ENCODE data around the gene LDB3. TPM values are rescaled to one million over a fixed set of nuclear protein-coding genes. Genes with fewer than 3 reads are reported as not detected.

LDB3 gene
- total RNA-seq, 4 donors from 2014 or later = 2.2 to 32.5 (median 2.9) TPM

DNA sequence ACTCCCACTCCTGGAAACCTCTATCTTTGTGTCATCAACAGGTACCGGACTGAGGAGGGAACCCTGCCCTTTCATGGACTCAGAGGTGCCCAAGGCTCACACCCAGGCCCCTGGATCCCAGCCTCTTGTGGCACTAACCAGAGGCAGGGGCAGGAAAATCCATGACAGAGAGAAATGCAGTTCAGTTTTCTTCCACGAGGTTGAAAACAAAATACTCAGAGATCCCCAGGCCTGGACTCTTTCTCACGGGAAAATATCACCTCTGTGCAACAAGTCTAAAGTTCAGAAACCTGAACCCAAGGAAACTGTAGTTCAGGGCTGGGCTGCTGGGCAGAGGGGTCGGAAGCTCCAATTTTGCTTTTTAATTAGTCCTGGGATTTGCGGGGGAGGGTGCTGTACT is 35.4 kb upstream of the LDB3 start:
- no peak for TF ChIP-seq EP300 (IDR thresholded peaks at IDR 0.05; ENCODE audit: low read depth)
- no peak for TF ChIP-seq POLR2AphosphoS5 (IDR thresholded peaks at IDR 0.05)
- no peak for TF ChIP-seq POLR2A (IDR thresholded peaks at IDR 0.05)
- TF ChIP-seq, protein P1, sequence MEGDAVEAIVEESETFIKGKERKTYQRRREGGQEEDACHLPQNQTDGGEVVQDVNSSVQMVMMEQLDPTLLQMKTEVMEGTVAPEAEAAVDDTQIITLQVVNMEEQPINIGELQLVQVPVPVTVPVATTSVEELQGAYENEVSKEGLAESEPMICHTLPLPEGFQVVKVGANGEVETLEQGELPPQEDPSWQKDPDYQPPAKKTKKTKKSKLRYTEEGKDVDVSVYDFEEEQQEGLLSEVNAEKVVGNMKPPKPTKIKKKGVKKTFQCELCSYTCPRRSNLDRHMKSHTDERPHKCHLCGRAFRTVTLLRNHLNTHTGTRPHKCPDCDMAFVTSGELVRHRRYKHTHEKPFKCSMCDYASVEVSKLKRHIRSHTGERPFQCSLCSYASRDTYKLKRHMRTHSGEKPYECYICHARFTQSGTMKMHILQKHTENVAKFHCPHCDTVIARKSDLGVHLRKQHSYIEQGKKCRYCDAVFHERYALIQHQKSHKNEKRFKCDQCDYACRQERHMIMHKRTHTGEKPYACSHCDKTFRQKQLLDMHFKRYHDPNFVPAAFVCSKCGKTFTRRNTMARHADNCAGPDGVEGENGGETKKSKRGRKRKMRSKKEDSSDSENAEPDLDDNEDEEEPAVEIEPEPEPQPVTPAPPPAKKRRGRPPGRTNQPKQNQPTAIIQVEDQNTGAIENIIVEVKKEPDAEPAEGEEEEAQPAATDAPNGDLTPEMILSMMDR (IDR thresholded peaks at IDR 0.05) = no peak
- H3K27me3 ChIP-seq = peaks cover 38% of the 10 kb centered on the region
- intact Hi-C loops (cut with DNase I; ENCODE audit: low total_unique reads) = no loop called here
- no peak overlapping the region for H3K27ac ChIP-seq
- no peak overlapping the region for H3K4me3 ChIP-seq
- H3K9me3 ChIP-seq = no peaks in the 10 kb centered on the region
- H3K4me1 ChIP-seq = peaks cover 0 to 8% (median 7%) of the 10 kb centered on the region in 4 donors
- H3K36me3 ChIP-seq = no peaks in the 10 kb centered on the region
- 61 to 80% methylated on average over 1 to 5 of the region's 5 CpGs for WGBS, 2 donors (ENCODE audit: low coverage in 1 of 2)
- in situ Hi-C loops (cut with MboI; ENCODE audit: low pct_ligation_motif_present in 1 of 4, low pct_unique_long_range_greater_than_20kb in 1 of 4, low sequenced_read_pairs in 3 of 4) = no loop called here
- no peak for DNase-seq

DNA sequence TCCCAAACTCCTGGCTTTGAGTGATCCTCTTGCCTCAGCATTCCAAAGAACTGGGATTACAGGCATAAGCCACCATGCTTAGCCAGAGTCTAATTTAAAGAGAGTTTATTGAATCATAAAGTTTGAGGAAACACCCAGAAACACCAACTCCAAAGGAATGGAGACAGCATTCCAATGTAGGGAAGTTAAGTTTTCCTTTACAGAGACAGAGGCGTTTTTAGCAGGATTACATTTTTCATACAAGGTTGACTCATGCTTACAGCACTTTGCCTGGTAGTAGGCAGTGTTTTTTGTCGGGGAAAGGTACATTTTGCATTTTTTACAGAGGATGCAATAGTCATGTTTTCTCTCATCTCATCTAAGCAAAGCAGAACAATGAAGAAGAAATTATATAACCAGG is 32.9 kb upstream of the LDB3 start:
- no peak for TF ChIP-seq POLR2AphosphoS5 (IDR thresholded peaks at IDR 0.05)
- no peak for TF ChIP-seq POLR2A (IDR thresholded peaks at IDR 0.05)
- TF ChIP-seq, protein P1 (IDR thresholded peaks at IDR 0.05) = no peak
- TF ChIP-seq EP300 (IDR thresholded peaks at IDR 0.05; ENCODE audit: low read depth) = no peak
- Histone ChIP-seq H3K4me3 (no peak overlapping the region), H3K27me3 (peaks cover 38% of the 10 kb centered on the region), H3K9me3 (no peaks in the 10 kb centered on the region), H3K36me3 (no peaks in the 10 kb centered on the region), H3K27ac (no peak overlapping the region), H3K4me1 (peaks cover 0 to 8% (median 7%) of the 10 kb centered on the region in 4 donors)
- intact Hi-C loops (cut with DNase I; ENCODE audit: low total_unique reads) (no loop called here), in situ Hi-C loops (cut with MboI; ENCODE audit: low pct_ligation_motif_present in 1 of 4, low pct_unique_long_range_greater_than_20kb in 1 of 4, low sequenced_read_pairs in 3 of 4) (no loop called here)
- WGBS, 2 donors (ENCODE audit: low coverage in 1 of 2) = 25 to 27% methylated on average over 1 to 2 of the region's 2 CpGs
- DNase-seq = no peak

- WGBS, 2 donors (ENCODE audit: low coverage in 1 of 2) = 69% methylated on average over 2 of the region's 2 CpGs; no CpG with 5 or more reads in 1 of the 2 donors
- no peak for DNase-seq
- in situ Hi-C loops (cut with MboI; ENCODE audit: low pct_ligation_motif_present in 1 of 4, low pct_unique_long_range_greater_than_20kb in 1 of 4, low sequenced_read_pairs in 3 of 4) (no loop called here), intact Hi-C loops (cut with DNase I; ENCODE audit: low total_unique reads) (no loop called here)
- no peak overlapping the region for H3K27ac ChIP-seq
- H3K36me3 ChIP-seq = no peaks in the 10 kb centered on the region
- H3K9me3 ChIP-seq = no peaks in the 10 kb centered on the region
- peaks cover 0 to 8% (median 7%) of the 10 kb centered on the region in 4 donors for H3K4me1 ChIP-seq
- no peak overlapping the region for H3K4me3 ChIP-seq
- peaks cover 35% of the 10 kb centered on the region for H3K27me3 ChIP-seq
- no peak for TF ChIP-seq POLR2A (IDR thresholded peaks at IDR 0.05)
- TF ChIP-seq, protein P1 (IDR thresholded peaks at IDR 0.05) = no peak
- no peak for TF ChIP-seq POLR2AphosphoS5 (IDR thresholded peaks at IDR 0.05)
- TF ChIP-seq EP300 (IDR thresholded peaks at IDR 0.05; ENCODE audit: low read depth) = no peak
Measured at GRCh38 chr10:86636311-86636710, 32.0 kb upstream of the LDB3 start.

DNA sequence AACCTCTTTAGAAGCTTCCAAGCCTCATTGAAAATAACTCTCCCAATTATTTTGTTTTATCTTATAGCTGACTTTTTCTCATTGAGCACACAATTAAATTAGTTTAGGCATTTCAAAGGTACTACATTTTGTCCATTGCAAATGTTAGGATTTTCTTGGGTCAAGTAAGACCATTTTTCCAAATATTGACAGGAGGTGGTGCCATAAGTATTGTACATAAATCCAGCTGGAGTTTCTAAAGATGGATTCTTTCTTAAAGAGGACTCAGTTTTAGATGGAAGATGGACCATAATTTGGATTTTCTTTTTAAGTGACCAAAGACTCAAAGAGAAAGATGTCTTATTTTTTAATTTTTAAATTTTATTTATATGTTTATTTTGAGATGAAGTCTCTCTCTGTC is 26.3 kb upstream of the LDB3 start:
- Histone ChIP-seq H3K4me3 (no peak overlapping the region), H3K27ac (no peak overlapping the region), H3K4me1 (peaks cover 0 to 10% (median 0%) of the 10 kb centered on the region in 4 donors), H3K36me3 (no peaks in the 10 kb centered on the region), H3K9me3 (no peaks in the 10 kb centered on the region), H3K27me3 (no peaks in the 10 kb centered on the region)
- intact Hi-C loops (cut with DNase I; ENCODE audit: low total_unique reads) (no loop called here), in situ Hi-C loops (cut with MboI; ENCODE audit: low pct_ligation_motif_present in 1 of 4, low pct_unique_long_range_greater_than_20kb in 1 of 4, low sequenced_read_pairs in 3 of 4) (no loop called here)
- no peak for TF ChIP-seq POLR2AphosphoS5 (IDR thresholded peaks at IDR 0.05)
- TF ChIP-seq, protein P1 (IDR thresholded peaks at IDR 0.05) = no peak
- no peak for TF ChIP-seq POLR2A (IDR thresholded peaks at IDR 0.05)
- no peak for TF ChIP-seq EP300 (IDR thresholded peaks at IDR 0.05; ENCODE audit: low read depth)
- DNase-seq = no peak
